PFSK-1 (cell line): ENCODE data around the gene GSK3B.

Source experiments
- FOXP2 ChIP-seq: optimal IDR thresholded peaks from 2 replicates; pipeline ENCODE3; 2011; ENCODE audit warnings: borderline replicate concordance, control low read depth, inconsistent platforms; ENCODE audit not compliant: insufficient read depth; ENCODE audit errors: extremely low read length, extremely low read depth
- POLR2AphosphoS5 ChIP-seq: IDR thresholded peaks from 2 replicates; pipeline ENCODE4 v1.6.1; 2012; ENCODE audit warnings: low read depth, mild to moderate bottlenecking, control low read depth, low read length, moderate library complexity
- REST ChIP-seq, 2 experiments: IDR thresholded peaks; 2 replicates each; pipeline versions ENCODE4 v1.6.1 to v1.8.0; 2011 to 2012; ENCODE audit warnings: low read depth in 2 of 2, low read length in 2 of 2, control low read depth in 1 of 2, inconsistent platforms in 1 of 2, mild to moderate bottlenecking in 1 of 2, moderate library complexity in 1 of 2; ENCODE audit not compliant: insufficient read depth in 1 of 2
- SIN3A ChIP-seq: IDR thresholded peaks from 2 replicates; pipeline ENCODE4 v1.6.1; 2012; ENCODE audit warnings: mild to moderate bottlenecking, low read length, moderate library complexity, borderline replicate concordance; ENCODE audit not compliant: insufficient read depth
- TAF1 ChIP-seq: IDR thresholded peaks from 2 replicates; pipeline ENCODE4 v1.6.1; 2012; ENCODE audit warnings: low read length, control low read depth, borderline replicate concordance; ENCODE audit not compliant: insufficient read depth

GSK3B gene

GRCh38 chr3:120022729-120023128, 71.5 kb downstream of the GSK3B start:
- no peak for TF ChIP-seq TAF1
- TF ChIP-seq POLR2AphosphoS5: no peak
- no peak for TF ChIP-seq SIN3A
- no peak for TF ChIP-seq FOXP2
- TF ChIP-seq REST (IDR thresholded peaks at IDR 0.05; ENCODE audit: insufficient read depth in 1 of 2, low read depth in 2 of 2, low read length in 2 of 2): no peak

GRCh38 chr3:120021523-120021922, 72.7 kb downstream of the GSK3B start:
- TF ChIP-seq SIN3A: no peak
- TF ChIP-seq FOXP2: no peak
- TF ChIP-seq POLR2AphosphoS5: no peak
- no peak for TF ChIP-seq REST (IDR thresholded peaks at IDR 0.05; ENCODE audit: insufficient read depth in 1 of 2, low read depth in 2 of 2, low read length in 2 of 2)
- TF ChIP-seq TAF1: no peak

- TF ChIP-seq SIN3A (no peak), TAF1 (no peak), POLR2AphosphoS5 (no peak), REST (IDR thresholded peaks at IDR 0.05; ENCODE audit: insufficient read depth in 1 of 2, low read depth in 2 of 2, low read length in 2 of 2) (no peak)
Observed at GRCh38 chr3:120018299-120018698, 75.9 kb downstream of the GSK3B start.

GRCh38 chr3:120017692-120018091, 76.6 kb downstream of the GSK3B start:
- no peak for TF ChIP-seq TAF1
- no peak for TF ChIP-seq POLR2AphosphoS5
- TF ChIP-seq SIN3A: no peak
- no peak for TF ChIP-seq FOXP2
- no peak for TF ChIP-seq REST (IDR thresholded peaks at IDR 0.05; ENCODE audit: insufficient read depth in 1 of 2, low read depth in 2 of 2, low read length in 2 of 2)

GRCh38 chr3:120013481-120013880, 80.8 kb downstream of the GSK3B start:
- TF ChIP-seq FOXP2 (no peak), SIN3A (no peak), TAF1 (no peak), POLR2AphosphoS5 (no peak), REST (IDR thresholded peaks at IDR 0.05; ENCODE audit: insufficient read depth in 1 of 2, low read depth in 2 of 2, low read length in 2 of 2) (no peak)
